ENCODE data around the gene TRPV3. TPM values are rescaled to one million over a fixed set of nuclear protein-coding genes. Genes with fewer than 3 reads are reported as not detected.

TRPV3 gene
- total and polyA plus RNA-seq, 9 of the 15 experiments (the other 6 are each of a cell fraction or from before 2014, with no cell fraction given) = 0.03 to 0.42 (median 0.11) TPM; not detected in 1

- Histone ChIP-seq H3K36me3 (ENCODE audit: control insufficient read depth, insufficient read depth, low read length) (no peaks in the 10 kb centered on the region), H3K4me2 (ENCODE audit: insufficient read depth, low read length) (no peak overlapping the region), H3K4me3 (no peak overlapping the region), H3K4me1 (replicated peaks in 1 of 2; ENCODE audit: control insufficient read depth in 2 of 2, insufficient read depth in 2 of 2, low read length in 2 of 2) (no peaks in the 10 kb centered on the region; a peak in 1 of 5 replicates), H4K20me1 (replicated peaks; ENCODE audit: control insufficient read depth, insufficient read depth, low read length) (no peaks in the 10 kb centered on the region), H2AFZ (ENCODE audit: low read depth, low read length) (no peak overlapping the region), H3K79me2 (ENCODE audit: control insufficient read depth, insufficient read depth, low read length) (no peaks in the 10 kb centered on the region), H3K9me1 (ENCODE audit: control insufficient read depth, insufficient read depth, low read length) (no peaks in the 10 kb centered on the region), H3K9ac (ENCODE audit: insufficient read depth in 1 of 2, low read depth in 2 of 2, low read length in 2 of 2) (no peak overlapping the region), H3K9me3 (replicated peaks; ENCODE audit: control insufficient read depth, insufficient read depth, low read depth, low read length) (no peaks in the 10 kb centered on the region), H3K27ac (ENCODE audit: extremely low read depth, low read depth, low read length) (no peak overlapping the region), H3K27me3 (ENCODE audit: control insufficient read depth in 2 of 2, insufficient read depth in 2 of 2, low read length in 2 of 2) (peaks cover 12 to 13% of the 10 kb centered on the region in 2 experiments; a peak in 3 of 5 replicates)
- CTCF ChIA-PET (ENCODE audit: low intra/inter-chr PET ratio) = no interaction called here
- POLR2A ChIA-PET = interaction anchor here (0.6 to 1.0 kb wide), 2 partner anchors 25 to 384 kb away, joined by 3 read pairs; no protein-coding TSS in a partner anchor
- no peak for TF ChIP-seq HNRNPLL (IDR thresholded peaks at IDR 0.05; ENCODE audit: low read depth, low read length, poor library complexity, severe bottlenecking)
- peak; percentile 75 for TF ChIP-seq ZNF316 (IDR thresholded peaks at IDR 0.05)
- peak; percentile 44; the same call in 1 of the 2 replicates for TF ChIP-seq C11orf30 (IDR thresholded peaks at IDR 0.05; ENCODE audit: low read depth)
- intact Hi-C loops (cut with micrococcal nuclease) (no loop called here), in situ Hi-C loops (cut with MboI) (no loop called here)
- FAIRE-seq (no peak), DNase-seq (ENCODE audit: extremely low read depth in 1 of 4, low spot score in 3 of 4) (no peak), ATAC-seq (no peak)
- no TSS peak for BruUV-seq (replicated peaks)
- 0% methylated on average over 3 of the region's 3 CpGs for WGBS (ENCODE audit: insufficient coverage, low coverage, missing lambda C conversion rate)
Observed at GRCh38 chr17:3474212-3474611, 83.4 kb downstream of the TRPV3 start.

- Histone ChIP-seq H3K9ac (ENCODE audit: insufficient read depth in 1 of 2, low read depth in 2 of 2, low read length in 2 of 2) (no peak overlapping the region), H3K9me1 (ENCODE audit: control insufficient read depth, insufficient read depth, low read length) (no peaks in the 10 kb centered on the region), H3K27me3 (ENCODE audit: control insufficient read depth in 2 of 2, insufficient read depth in 2 of 2, low read length in 2 of 2) (peaks cover 12 to 13% of the 10 kb centered on the region in 2 experiments; a peak in 3 of 5 replicates), H3K27ac (ENCODE audit: extremely low read depth, low read depth, low read length) (no peak overlapping the region), H3K9me3 (replicated peaks; ENCODE audit: control insufficient read depth, insufficient read depth, low read depth, low read length) (no peaks in the 10 kb centered on the region), H4K20me1 (replicated peaks; ENCODE audit: control insufficient read depth, insufficient read depth, low read length) (no peaks in the 10 kb centered on the region), H2AFZ (ENCODE audit: low read depth, low read length) (no peak overlapping the region), H3K79me2 (ENCODE audit: control insufficient read depth, insufficient read depth, low read length) (no peaks in the 10 kb centered on the region), H3K4me1 (replicated peaks in 1 of 2; ENCODE audit: control insufficient read depth in 2 of 2, insufficient read depth in 2 of 2, low read length in 2 of 2) (no peaks in the 10 kb centered on the region; a peak in 1 of 5 replicates), H3K4me3 (no peak overlapping the region), H3K4me2 (ENCODE audit: insufficient read depth, low read length) (no peak overlapping the region), H3K36me3 (ENCODE audit: control insufficient read depth, insufficient read depth, low read length) (no peaks in the 10 kb centered on the region)
- ATAC-seq (no peak), DNase-seq (ENCODE audit: extremely low read depth in 1 of 4, low spot score in 3 of 4) (no peak), FAIRE-seq (no peak)
- 0% methylated on average over 4 of the region's 21 CpGs for WGBS (ENCODE audit: insufficient coverage, low coverage, missing lambda C conversion rate)
- intact Hi-C loops (cut with micrococcal nuclease) = no loop called here
- in situ Hi-C loops (cut with MboI) = no loop called here
- CTCF ChIA-PET (ENCODE audit: low intra/inter-chr PET ratio) = no interaction called here
- BruUV-seq (replicated peaks) = no TSS peak
- POLR2A ChIA-PET = no interaction called here
- TF ChIP-seq SUPT5H (IDR thresholded peaks at IDR 0.05) (no peak), FOSL1 (tag; conservative IDR thresholded peaks at IDR 0.05) (no peak), ZNF408 (CRISPR knock-in tag; IDR thresholded peaks at IDR 0.05; ENCODE audit: low read depth) (no peak), BRF2 (IDR thresholded peaks at IDR 0.05; ENCODE audit: borderline replicate concordance, insufficient read depth, insufficient read length) (no peak), GATA2 (CRISPR knock-in tag; IDR thresholded peaks at IDR 0.05) (no peak), NFIC (IDR thresholded peaks at IDR 0.05) (no peak), ZNF780A (CRISPR knock-in tag; IDR thresholded peaks at IDR 0.05) (no peak), MAZ (CRISPR knock-in tag; conservative IDR thresholded peaks at IDR 0.05 in 1 of 2, IDR thresholded peaks at IDR 0.05 in 1 of 2) (no peak), KAT8 (IDR thresholded peaks at IDR 0.05; ENCODE audit: low read depth) (no peak), ZMIZ1 (IDR thresholded peaks at IDR 0.05; ENCODE audit: low read depth in 2 of 2, low read length in 2 of 2) (no peak)
Observed at GRCh38 chr17:3472137-3472536, 85.5 kb downstream of the TRPV3 start.
